ENCODE data around the gene LMOD3. TPM values are rescaled to one million over a fixed set of nuclear protein-coding genes. Genes with fewer than 3 reads are reported as not detected.

The LMOD3 gene
- total RNA-seq, 1 donor: not detected

DNA sequence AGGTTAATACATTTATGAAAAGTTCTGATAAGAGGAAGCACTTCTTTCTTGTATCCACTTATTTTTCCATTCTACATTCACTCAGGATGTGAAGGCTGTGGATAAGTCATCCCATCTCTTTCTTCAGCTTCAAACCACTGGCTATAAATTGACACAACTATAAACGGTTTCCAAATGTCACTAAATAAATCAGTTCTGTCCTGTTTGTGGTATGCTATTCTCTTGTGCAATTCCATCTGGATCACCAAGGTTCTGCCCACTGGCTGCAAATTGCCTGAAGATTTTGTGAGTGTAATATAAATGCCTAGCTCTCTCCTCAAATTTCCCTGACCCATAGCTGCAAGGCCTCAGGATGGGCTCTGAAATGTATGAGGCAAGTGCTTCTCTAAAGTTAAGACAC, 7.1 kb upstream of the LMOD3 start:
- TF ChIP-seq, protein P1, sequence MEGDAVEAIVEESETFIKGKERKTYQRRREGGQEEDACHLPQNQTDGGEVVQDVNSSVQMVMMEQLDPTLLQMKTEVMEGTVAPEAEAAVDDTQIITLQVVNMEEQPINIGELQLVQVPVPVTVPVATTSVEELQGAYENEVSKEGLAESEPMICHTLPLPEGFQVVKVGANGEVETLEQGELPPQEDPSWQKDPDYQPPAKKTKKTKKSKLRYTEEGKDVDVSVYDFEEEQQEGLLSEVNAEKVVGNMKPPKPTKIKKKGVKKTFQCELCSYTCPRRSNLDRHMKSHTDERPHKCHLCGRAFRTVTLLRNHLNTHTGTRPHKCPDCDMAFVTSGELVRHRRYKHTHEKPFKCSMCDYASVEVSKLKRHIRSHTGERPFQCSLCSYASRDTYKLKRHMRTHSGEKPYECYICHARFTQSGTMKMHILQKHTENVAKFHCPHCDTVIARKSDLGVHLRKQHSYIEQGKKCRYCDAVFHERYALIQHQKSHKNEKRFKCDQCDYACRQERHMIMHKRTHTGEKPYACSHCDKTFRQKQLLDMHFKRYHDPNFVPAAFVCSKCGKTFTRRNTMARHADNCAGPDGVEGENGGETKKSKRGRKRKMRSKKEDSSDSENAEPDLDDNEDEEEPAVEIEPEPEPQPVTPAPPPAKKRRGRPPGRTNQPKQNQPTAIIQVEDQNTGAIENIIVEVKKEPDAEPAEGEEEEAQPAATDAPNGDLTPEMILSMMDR (IDR thresholded peaks at IDR 0.05; ENCODE audit: insufficient read depth, low read depth, low read length): no peak
- DNase-seq (ENCODE audit: low read depth): peak; percentile 36
- H3K4me3 ChIP-seq (ENCODE audit: low read depth, low read length): no peak overlapping the region

DNA sequence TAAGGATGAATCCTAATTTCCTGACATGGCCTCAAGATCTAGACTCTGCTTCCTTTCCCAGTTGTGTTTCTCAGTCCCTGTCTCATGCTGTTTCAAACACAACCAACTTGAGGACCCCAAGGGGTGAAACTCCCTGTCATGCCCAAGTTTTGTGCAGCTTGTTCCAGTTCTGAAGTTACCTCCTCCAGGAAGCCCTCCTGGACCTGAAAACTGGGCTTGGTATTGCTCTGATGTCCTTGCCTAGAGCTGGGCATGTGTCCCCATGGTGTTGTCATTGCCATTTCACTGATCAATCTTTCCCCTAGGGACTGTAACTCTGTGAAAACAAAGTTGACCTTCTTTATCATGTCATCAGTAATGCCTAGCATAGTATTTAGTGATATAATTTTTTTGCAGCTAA, 6.1 kb upstream of the LMOD3 start:
- TF ChIP-seq, protein P1 (IDR thresholded peaks at IDR 0.05; ENCODE audit: insufficient read depth, low read depth, low read length): no peak
- DNase-seq (ENCODE audit: low read depth): no peak
- no peak overlapping the region for H3K4me3 ChIP-seq (ENCODE audit: low read depth, low read length)

DNA sequence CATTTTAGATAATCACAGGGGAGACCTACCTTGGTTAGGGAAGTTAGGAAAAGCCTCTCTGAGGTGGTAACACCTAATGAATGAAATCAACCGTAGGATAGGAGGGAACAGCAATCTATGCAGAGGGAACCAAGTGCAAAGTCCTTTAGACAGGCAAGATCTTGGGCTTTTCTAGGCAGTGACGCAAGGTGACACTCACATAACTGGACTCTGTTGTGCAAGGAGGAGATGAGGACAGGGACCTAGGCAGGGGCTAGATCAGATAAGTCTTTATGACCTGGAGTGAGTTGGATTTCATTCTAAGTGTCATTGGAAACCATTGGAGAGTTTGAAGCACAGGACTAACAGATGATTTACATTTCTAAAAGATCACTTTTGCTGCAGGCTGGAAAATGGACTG, 4.6 kb upstream of the LMOD3 start:
- no peak for DNase-seq (ENCODE audit: low read depth)
- TF ChIP-seq, protein P1 (IDR thresholded peaks at IDR 0.05; ENCODE audit: insufficient read depth, low read depth, low read length): no peak
- no peak overlapping the region for H3K4me3 ChIP-seq (ENCODE audit: low read depth, low read length)

DNA sequence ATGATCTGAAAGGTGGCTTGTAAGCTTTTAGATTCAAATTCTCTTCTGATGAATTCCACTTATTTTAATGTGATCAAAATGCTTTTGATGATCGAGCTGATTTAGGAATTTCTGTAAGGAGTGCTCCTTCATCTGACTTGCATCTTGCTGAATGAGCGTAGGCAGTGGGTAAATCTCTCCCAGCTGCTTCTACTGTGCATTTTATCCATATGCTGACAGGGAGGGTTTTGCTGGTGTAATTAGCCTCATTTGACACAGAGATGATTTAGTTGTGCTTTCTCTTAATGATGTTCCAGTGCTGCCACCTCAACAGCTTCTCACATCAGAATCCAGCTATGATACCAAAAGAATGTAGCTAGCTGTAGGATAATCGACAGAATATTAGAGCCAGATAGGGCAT, 3.8 kb upstream of the LMOD3 start:
- H3K4me3 ChIP-seq (ENCODE audit: low read depth, low read length): no peak overlapping the region
- no peak for DNase-seq (ENCODE audit: low read depth)
- TF ChIP-seq, protein P1 (IDR thresholded peaks at IDR 0.05; ENCODE audit: insufficient read depth, low read depth, low read length): no peak

DNA sequence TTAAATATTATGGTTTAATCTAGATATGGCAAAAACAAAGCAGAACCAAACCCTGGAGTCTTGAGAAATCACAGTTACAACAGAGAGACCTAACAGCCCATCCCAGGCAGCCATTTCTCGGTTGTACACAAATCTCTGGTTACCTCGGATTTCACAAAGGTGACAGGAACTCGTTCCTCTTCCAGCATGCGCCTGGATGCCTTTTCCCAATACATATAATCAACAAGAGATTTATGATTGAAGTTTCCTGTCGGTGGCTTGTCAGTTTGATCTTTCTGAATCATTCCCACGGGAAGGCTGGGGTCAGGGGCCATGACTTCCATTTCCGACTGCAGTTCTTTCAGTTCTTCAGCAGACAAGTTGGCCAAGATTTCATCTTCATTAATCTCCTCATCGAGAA, 445 bp downstream of the LMOD3 start:
- TF ChIP-seq, protein P1 (IDR thresholded peaks at IDR 0.05; ENCODE audit: insufficient read depth, low read depth, low read length): no peak
- H3K4me3 ChIP-seq (ENCODE audit: low read depth, low read length): no peak overlapping the region
- DNase-seq (ENCODE audit: low read depth): peak; percentile 32

DNA sequence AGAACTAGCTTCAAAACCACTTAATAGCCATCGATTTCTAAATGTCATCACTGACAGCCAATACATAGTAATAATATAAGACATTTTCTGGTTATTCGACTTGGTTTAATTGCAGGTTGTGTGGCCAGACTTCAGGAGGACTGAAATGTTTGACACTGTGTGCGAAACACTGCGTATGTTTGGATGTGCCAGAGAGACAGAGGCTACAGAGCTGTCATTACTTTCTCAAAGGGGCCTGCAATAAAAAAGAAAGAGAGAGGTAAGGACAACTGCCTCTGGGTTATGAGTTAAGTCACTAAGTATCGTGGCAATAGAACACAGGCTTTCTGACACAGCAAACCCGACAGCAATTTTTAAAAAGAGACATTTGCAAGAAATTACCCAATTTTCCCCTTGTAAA, 882 bp downstream of the LMOD3 start:
- TF ChIP-seq, protein P1 (IDR thresholded peaks at IDR 0.05; ENCODE audit: insufficient read depth, low read depth, low read length): no peak
- no peak for DNase-seq (ENCODE audit: low read depth)
- H3K4me3 ChIP-seq (ENCODE audit: low read depth, low read length): no peak overlapping the region

DNA sequence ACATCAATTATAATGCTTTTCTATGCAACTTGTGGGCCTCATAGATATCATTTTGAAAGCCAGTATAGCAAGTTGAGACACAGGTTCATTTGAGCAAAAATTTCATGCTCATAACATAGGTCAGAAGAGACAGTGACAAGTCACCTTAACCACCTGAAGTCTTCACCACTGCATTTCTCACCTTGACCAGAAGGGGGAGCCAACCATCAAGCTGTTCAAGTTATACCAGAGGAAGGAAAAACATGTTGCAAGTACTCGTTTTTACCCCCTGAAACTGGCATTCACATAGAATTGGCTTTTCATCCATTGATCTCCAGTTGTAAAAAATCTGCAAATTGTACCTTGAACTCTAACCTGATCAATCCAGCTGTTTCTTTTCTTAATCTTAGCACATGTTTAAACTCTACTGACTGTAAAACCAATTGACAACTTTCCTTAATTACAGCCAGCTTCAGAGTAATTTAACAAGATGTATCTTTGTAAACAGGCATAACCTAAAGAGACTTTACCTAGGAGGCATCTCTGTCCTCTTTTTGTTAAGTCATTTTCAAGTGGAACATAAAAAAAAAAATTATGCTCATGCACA, 1.4 kb downstream of the LMOD3 start:
- peak; percentile 81 for DNase-seq (ENCODE audit: low read depth)
- no peak overlapping the region for H3K4me3 ChIP-seq (ENCODE audit: low read depth, low read length)
- TF ChIP-seq, protein P1 (IDR thresholded peaks at IDR 0.05; ENCODE audit: insufficient read depth, low read depth, low read length): peak; percentile 99

All from fibroblast of villous mesenchyme (primary cell).